Type B pancreatic cell (in vitro differentiated cells): ENCODE measurements around the gene SETD7. TPM values are rescaled to one million over a fixed set of nuclear protein-coding genes. Genes with fewer than 3 reads are reported as not detected.
A peak's percentile ranks its signal among the peaks of the same experiment; 100 is the strongest.

Experiments
- DNase-seq: peaks from one replicate; pipeline ENCODE4 v3.0.0; 2021; ENCODE audit warnings: mixed read lengths; ENCODE audit not compliant: unreplicated experiment; ENCODE audit errors: extremely low spot score
- H3K27ac Mint-ChIP-seq: 2 replicates; pipeline ENCODE4 v1.8.0; 2021; ENCODE audit warnings: mild to moderate bottlenecking, mixed read lengths
- H3K27me3 Mint-ChIP-seq: 2 replicates; pipeline ENCODE4 v1.8.0; 2021; ENCODE audit warnings: mixed read lengths
- H3K36me3 Mint-ChIP-seq: 2 replicates; pipeline ENCODE4 v1.8.0; 2021; ENCODE audit warnings: mixed read lengths
- H3K4me1 Mint-ChIP-seq: one replicate; pipeline ENCODE4 v1.8.0; 2021; ENCODE audit warnings: mixed read lengths; ENCODE audit not compliant: unreplicated experiment
- H3K4me3 Mint-ChIP-seq: 2 replicates; pipeline ENCODE4 v1.8.0; 2021; ENCODE audit warnings: mild to moderate bottlenecking, mixed read lengths
- H3K9me3 Mint-ChIP-seq: 2 replicates; pipeline ENCODE4 v1.8.0; 2021; ENCODE audit warnings: mixed read lengths
- CTCF ChIP-seq: fragments of 200-600 bp; sonication (generic); conservative IDR thresholded peaks from 2 replicates; pipeline ENCODE4 v1.5.0; 2021; ENCODE audit warnings: antibody characterized with exemption, mild to moderate bottlenecking
- total RNA-seq: library from RNA; stranded (reverse); gene quantifications from 2 replicates; pipeline ENCODE4 v1.2.1, GENCODE V29; 2021; ENCODE audit warnings: low replicate concordance

Gene SETD7
- total RNA-seq, 1 donor from 2014 or later = 17.0 TPM

GRCh38 chr4:139499186-139499585, 56.8 kb downstream of the SETD7 start:
- H3K4me3 Mint-ChIP-seq = peak overlapping the region; percentile 56
- H3K36me3 Mint-ChIP-seq = no peaks in the 10 kb centered on the region
- H3K4me1 Mint-ChIP-seq = peaks cover 47% of the 10 kb centered on the region
- H3K9me3 Mint-ChIP-seq = no peaks in the 10 kb centered on the region
- no peak for TF ChIP-seq CTCF
- peak overlapping the region; percentile 93 for H3K27ac Mint-ChIP-seq
- DNase-seq = no peak
- no peaks in the 10 kb centered on the region for H3K27me3 Mint-ChIP-seq

- Mint-ChIP-seq H3K4me3 (no peak overlapping the region), H3K27me3 (no peaks in the 10 kb centered on the region), H3K9me3 (no peaks in the 10 kb centered on the region), H3K4me1 (peaks cover 15% of the 10 kb centered on the region), H3K27ac (no peak overlapping the region), H3K36me3 (no peaks in the 10 kb centered on the region)
- DNase-seq = no peak
- TF ChIP-seq CTCF = no peak
Observed at GRCh38 chr4:139493176-139493575, 62.8 kb downstream of the SETD7 start.

- H3K9me3 Mint-ChIP-seq = no peaks in the 10 kb centered on the region
Observed at GRCh38 chr4:139492429-139492828, 63.6 kb downstream of the SETD7 start.

GRCh38 chr4:139489638-139490037, 66.4 kb downstream of the SETD7 start:
- DNase-seq = no peak
- no peak for TF ChIP-seq CTCF
- H3K27me3 Mint-ChIP-seq = no peaks in the 10 kb centered on the region
- no peak overlapping the region for H3K4me3 Mint-ChIP-seq
- H3K4me1 Mint-ChIP-seq = no peaks in the 10 kb centered on the region
- no peaks in the 10 kb centered on the region for H3K9me3 Mint-ChIP-seq
- no peak overlapping the region for H3K27ac Mint-ChIP-seq
- no peaks in the 10 kb centered on the region for H3K36me3 Mint-ChIP-seq

More at GRCh38 chr4:139492429-139492828, 63.6 kb downstream of the SETD7 start:
- no peak for TF ChIP-seq CTCF
- no peak for DNase-seq
- Mint-ChIP-seq H3K27me3 (no peaks in the 10 kb centered on the region), H3K27ac (no peak overlapping the region), H3K36me3 (no peaks in the 10 kb centered on the region), H3K4me1 (peaks cover 10% of the 10 kb centered on the region), H3K4me3 (no peak overlapping the region)

GRCh38 chr4:139488442-139488841, 67.6 kb downstream of the SETD7 start:
- H3K36me3 Mint-ChIP-seq = no peaks in the 10 kb centered on the region
- no peak overlapping the region for H3K27ac Mint-ChIP-seq
- no peaks in the 10 kb centered on the region for H3K4me1 Mint-ChIP-seq
- H3K9me3 Mint-ChIP-seq = no peaks in the 10 kb centered on the region
- H3K27me3 Mint-ChIP-seq = no peaks in the 10 kb centered on the region
- no peak for DNase-seq
- no peak overlapping the region for H3K4me3 Mint-ChIP-seq
- no peak for TF ChIP-seq CTCF

- DNase-seq = no peak
- H3K9me3 Mint-ChIP-seq = no peaks in the 10 kb centered on the region
- TF ChIP-seq CTCF = no peak
- no peaks in the 10 kb centered on the region for H3K27me3 Mint-ChIP-seq
- no peak overlapping the region for H3K4me3 Mint-ChIP-seq
- no peaks in the 10 kb centered on the region for H3K36me3 Mint-ChIP-seq
- H3K4me1 Mint-ChIP-seq = no peaks in the 10 kb centered on the region
- no peak overlapping the region for H3K27ac Mint-ChIP-seq
Observed at GRCh38 chr4:139484783-139485311, 71.2 kb downstream of the SETD7 start.
